ENCODE measurements around the gene GPRIN1.

GPRIN1 gene

GRCh38 chr5:176643491-176644219, 33.7 kb upstream of the GPRIN1 start:
- no peak for DNase-seq

GRCh38 chr5:176642675-176643490, 32.9 kb upstream of the GPRIN1 start:
- peak in 1 of 14 donors; percentile 10 for DNase-seq

GRCh38 chr5:176640616-176641015, 30.7 kb upstream of the GPRIN1 start:
- DNase-seq = no peak

DNA sequence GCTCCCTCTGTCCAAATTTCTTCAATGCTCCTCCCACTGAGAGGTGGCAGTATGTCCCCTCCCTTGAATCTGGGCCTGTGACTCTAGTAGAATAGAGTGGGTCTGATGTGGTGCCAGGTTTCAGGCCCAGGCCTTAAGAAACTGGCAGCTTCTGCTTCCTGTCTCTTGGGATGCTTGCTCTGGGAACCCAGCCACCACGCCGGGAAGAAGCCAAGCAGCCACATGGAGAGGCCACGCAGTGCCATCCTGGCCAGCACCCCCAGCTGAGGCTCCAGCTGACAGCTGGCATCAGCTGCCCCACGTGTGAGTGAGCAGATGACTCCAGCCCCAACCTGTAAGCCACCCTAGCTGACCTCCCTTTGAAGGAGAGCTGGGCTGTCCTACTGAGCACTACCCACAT, 30.0 kb upstream of the GPRIN1 start:
- peak in 12 of 14 donors; percentile 19 to 97 (median 72) for DNase-seq

DNA sequence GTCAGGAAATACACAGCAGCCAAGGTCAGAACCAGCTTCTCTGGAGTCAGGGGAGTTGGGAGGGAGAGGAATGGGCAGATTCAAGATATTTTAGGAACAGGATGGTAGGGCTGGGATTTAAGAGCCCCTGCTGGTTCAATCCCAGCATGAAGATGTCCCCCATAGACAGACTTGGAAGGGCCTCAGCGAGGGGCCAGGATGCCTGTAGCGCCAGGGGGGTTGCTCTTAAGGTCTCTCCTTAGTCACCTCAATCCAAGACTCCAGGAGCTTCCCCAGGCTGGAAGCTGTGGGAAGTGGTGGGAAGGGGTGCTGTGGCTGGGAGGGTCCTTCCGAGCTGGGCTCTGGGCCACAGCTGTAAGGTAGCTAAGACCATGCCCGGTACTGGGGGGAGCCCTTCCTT, 29.3 kb upstream of the GPRIN1 start:
- no peak for DNase-seq

GRCh38 chr5:176638437-176638836, 28.5 kb upstream of the GPRIN1 start:
- no peak for DNase-seq

DNA sequence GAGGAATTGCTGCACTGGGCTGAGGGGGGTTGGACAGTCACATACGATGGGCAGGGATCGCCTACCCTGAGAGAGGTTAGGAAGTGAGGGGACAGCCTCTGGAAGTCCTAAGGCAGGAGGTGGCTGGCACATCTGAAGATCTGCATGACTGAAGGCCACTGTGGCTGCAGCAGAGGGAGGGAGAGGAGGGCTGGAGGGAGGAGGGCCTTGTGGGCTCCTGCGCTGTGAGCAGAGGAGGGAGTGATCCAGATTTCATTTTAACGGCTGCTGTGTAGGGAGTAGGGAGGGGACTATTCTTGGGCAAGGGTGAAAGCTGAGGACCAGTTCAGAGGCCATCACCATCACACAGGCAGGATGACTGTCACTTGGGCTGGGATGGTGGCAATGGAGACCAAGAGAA, 27.6 kb upstream of the GPRIN1 start:
- no peak for DNase-seq

GRCh38 chr5:176636426-176636825, 26.5 kb upstream of the GPRIN1 start:
- no peak for DNase-seq

DNA sequence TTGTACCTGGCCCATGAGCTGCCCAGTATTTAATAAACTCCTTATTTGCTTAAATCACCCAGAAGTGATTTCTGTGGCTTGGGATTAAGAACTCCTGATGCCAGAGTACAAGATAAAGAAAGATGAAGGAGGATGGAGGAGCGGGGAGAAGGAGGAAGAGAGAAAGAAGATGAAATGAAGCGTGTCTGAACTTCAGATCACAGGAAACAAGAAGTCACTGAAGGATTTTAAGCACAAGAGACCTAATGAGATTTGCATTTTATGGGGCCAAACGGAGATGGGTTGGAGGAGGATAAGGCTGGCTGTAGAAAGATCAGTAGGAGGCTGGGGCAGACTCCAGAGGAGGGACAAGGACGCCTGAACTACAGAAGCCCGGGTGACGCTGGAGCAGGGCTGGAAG, 23.6 kb upstream of the GPRIN1 start:
- DNase-seq = no peak

- DNase-seq = peak in 3 of 14 donors; percentile 28 to 97 (median 57)
These were observed 22.8 kb upstream of the GPRIN1 start for GRCh38 chr5:176632745-176633144.

DNA sequence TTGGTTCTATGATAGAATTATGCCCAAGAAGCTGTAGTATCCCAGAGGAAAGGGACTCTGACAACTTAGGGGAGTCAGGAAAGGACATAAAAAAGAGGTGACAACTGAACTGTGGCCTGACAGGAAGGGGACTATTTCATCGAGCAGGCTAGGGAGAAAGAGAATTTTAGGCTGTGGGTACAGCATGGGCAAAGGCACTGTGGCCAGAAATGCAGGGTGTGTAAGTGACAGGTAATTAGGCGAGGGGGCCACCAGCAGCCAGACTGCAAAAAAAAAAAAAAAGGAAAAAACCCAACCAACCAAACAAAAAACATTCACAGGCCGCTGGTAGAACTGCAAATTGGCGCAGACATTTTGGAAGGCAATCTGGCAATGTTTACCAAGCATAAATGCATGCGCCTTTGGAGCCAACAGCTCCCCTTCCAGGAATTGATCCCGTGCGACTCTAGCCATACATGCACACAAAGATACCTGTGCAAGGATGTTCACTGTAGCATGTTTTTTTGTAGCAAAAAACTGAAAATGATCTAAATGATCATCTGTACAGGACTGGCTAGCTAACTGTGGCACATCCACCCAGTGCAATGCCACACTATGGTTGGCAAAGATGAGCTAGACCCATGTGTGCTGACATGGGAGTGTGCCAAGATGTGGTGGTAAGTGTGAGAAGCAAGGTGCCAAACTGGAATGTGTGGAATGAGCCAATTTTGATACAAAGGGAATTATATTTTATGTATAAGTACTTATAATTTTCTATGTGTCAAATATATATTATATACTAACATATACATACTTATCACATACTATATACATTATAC, 21.6 kb upstream of the GPRIN1 start:
- DNase-seq = peak in 1 of 14 donors; percentile 77

GRCh38 chr5:176630681-176631222, 20.8 kb upstream of the GPRIN1 start:
- peak in 1 of 14 donors; percentile 65 for DNase-seq

GRCh38 chr5:176629853-176630680, 20.1 kb upstream of the GPRIN1 start, which contains the start of the genes EIF4E1B and SNCB:
Gene EIF4E1B (plus strand): TSS chr5:176630675. CDS start chr5:176642788, 12,113 bp downstream.
Gene SNCB (minus strand): TSS chr5:176630534. CDS start chr5:176629654, 880 bp downstream.
- peak in 3 of 14 donors; percentile 18 to 74 (median 31) for DNase-seq

DNA sequence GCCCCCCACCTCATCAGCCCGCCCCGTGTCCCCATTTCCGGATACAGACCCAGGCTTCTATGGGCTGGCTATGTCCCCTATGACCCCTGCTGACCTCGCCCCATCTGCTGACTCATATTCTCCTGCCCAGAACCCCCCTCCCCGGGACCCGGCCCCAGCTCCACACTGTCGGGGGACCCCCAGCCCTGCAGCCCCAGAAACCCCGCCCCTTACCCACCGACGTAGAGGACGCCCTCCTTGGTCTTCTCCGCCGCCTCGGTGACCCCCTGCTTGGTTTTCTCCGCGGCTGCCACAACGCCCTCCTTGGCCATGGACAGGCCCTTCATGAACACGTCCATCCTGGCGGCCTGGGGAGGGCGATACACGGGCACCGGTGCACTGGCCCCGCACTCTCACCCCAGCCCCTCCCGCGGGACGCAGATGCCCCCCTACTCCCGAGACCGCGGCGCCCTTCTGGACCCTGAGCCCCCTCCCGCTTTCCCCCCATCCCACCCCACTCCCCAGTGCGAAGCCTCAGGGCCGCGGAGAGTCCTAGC, 19.4 kb upstream of the GPRIN1 start:
- DNase-seq = no peak

GRCh38 chr5:176628406-176629228, 18.7 kb upstream of the GPRIN1 start:
- peak in 1 of 14 donors; percentile 54 for DNase-seq

GRCh38 chr5:176627582-176627981, 17.6 kb upstream of the GPRIN1 start:
- DNase-seq = no peak

GRCh38 chr5:176626876-176627236, 16.9 kb upstream of the GPRIN1 start:
- DNase-seq = no peak

DNA sequence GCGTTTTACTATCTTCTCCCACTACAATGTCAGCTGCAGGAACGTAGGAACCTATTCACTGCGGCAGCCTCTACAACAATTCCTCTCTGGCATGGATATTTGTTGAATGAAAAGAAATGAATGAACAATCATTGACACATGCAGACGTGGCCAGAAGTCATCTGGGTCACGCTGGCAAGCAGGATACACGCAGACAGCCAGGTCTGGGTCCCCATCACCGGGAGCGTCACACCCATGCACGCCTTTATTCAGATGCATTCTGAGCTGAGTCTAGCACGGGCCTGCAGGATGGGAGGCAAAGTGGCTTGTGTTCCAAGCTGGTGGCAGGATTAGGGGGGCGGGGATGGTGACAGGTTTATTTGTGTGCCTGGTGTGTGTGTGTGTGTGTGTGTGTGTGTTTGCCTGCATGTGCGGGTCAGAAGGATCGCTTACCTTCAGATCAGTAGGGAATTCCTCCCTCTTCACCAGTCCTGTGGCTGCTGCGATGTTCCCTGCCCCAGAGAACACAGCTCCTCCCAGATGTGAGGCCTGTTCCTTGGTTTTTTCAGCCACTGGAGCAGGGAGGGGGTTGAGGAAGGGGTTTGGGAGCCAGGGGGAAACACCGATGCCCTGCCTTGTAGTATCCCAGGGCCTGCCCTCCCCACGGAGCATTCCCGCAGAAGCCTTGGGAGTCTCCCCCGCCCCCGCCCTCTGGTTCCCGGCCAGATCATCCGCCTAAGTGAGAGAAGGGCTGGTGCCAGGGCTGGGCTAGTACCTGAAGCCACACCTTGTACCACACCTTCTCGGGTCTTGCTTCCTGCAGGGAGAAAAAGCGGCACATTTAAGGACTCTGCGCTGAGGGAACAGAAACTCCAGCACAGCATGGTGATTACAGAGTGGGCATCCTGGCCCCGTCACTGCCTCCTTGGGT, 16.3 kb upstream of the GPRIN1 start:
- DNase-seq = no peak

GRCh38 chr5:176625512-176625911, 15.6 kb upstream of the GPRIN1 start:
- no peak for DNase-seq
